CD4-positive, alpha-beta T cell (primary cell): ENCODE measurements around the gene PRKAG3. TPM values are rescaled to one million over a fixed set of nuclear protein-coding genes. Genes with fewer than 3 reads are reported as not detected.

ENCODE experiments used
- ATAC-seq: fragments of 200-7000 bp; cut with Tn5 transposase; one replicate; pipeline ENCODE4 v1.10.0; 2022; ENCODE audit warnings: mild to moderate bottlenecking; ENCODE audit not compliant: poor library complexity
- CTCF ChIA-PET: fragments of 350-600 bp; sonication (Branson Sonifier 250); formaldehyde crosslinking; loops from one replicate; lab custom pipeline; 2021; ENCODE audit warnings: antibody characterized with exemption, inconsistent platforms; lab: Charles Lee
- POLR2A ChIA-PET: fragments of 350-600 bp; sonication (Branson Sonifier 250); formaldehyde crosslinking; loops from one replicate; lab custom pipeline; 2021; ENCODE audit warnings: antibody characterized with exemption, inconsistent platforms; lab: Charles Lee
- DNase-seq, 14 experiments: peaks; one replicate each; pipeline ENCODE4 v3.0.0-alpha.2; 2013 to 2020; ENCODE audit warnings: mixed read lengths in 2 of 14
- H3K27ac ChIP-seq, 2 donors: one replicate each; pipeline versions ENCODE4 v1.5.1 to v1.7.0; 2013; ENCODE audit warnings: low read length in 2 of 2, low read depth in 1 of 2, mild to moderate bottlenecking in 1 of 2
- H3K27me3 ChIP-seq, 2 experiments: 1 replicate in 1 of 2; 2 replicates in 1 of 2; pipeline versions ENCODE4 v1.6.1 to v1.7.0; 2013; ENCODE audit warnings: low read length in 2 of 2, control low read depth in 1 of 2, mild to moderate bottlenecking in 1 of 2, moderate library complexity in 1 of 2; ENCODE audit not compliant: insufficient read depth in 2 of 2, control insufficient read depth in 1 of 2
- H3K36me3 ChIP-seq: one replicate; pipeline ENCODE4 v1.6.1; 2013; ENCODE audit warnings: low read length, control low read depth; ENCODE audit not compliant: insufficient read depth
- H3K4me1 ChIP-seq: one replicate; pipeline ENCODE4 v1.6.1; 2013; ENCODE audit warnings: low read length, control low read depth; ENCODE audit not compliant: insufficient read depth
- H3K4me3 ChIP-seq: one replicate; pipeline ENCODE4 v1.5.1; 2013; ENCODE audit warnings: mild to moderate bottlenecking, low read length, moderate library complexity
- H3K9me3 ChIP-seq, 2 experiments: 1 replicate in 1 of 2; 2 replicates in 1 of 2; pipeline versions ENCODE4 v1.6.1 to v1.7.0; 2013; ENCODE audit warnings: low read length in 2 of 2, mild to moderate bottlenecking in 2 of 2, control low read depth in 1 of 2, moderate library complexity in 1 of 2; ENCODE audit not compliant: control insufficient read depth in 1 of 2, insufficient read depth in 1 of 2
- H3K27ac Mint-ChIP-seq: one replicate; pipeline ENCODE4 v1.8.0; 2020; ENCODE audit warnings: mixed read lengths
- H3K27me3 Mint-ChIP-seq: one replicate; pipeline ENCODE4 v1.8.0; 2021; ENCODE audit warnings: mixed read lengths
- H3K36me3 Mint-ChIP-seq: one replicate; pipeline ENCODE4 v1.8.0; 2021; ENCODE audit warnings: low read depth, mixed read lengths
- H3K4me1 Mint-ChIP-seq: one replicate; pipeline ENCODE4 v1.8.0; 2021; ENCODE audit warnings: low read depth, mixed read lengths
- H3K4me3 Mint-ChIP-seq: one replicate; pipeline ENCODE4 v1.8.0; 2020; ENCODE audit warnings: mild to moderate bottlenecking, mixed read lengths
- H3K9me3 Mint-ChIP-seq: one replicate; pipeline ENCODE4 v1.8.0; 2020; ENCODE audit warnings: mixed read lengths
- CTCF ChIP-seq: fragments of 200-600 bp; IDR thresholded peaks from one replicate; pipeline ENCODE4 v1.8.0; 2022; ENCODE audit warnings: antibody characterized with exemption, mild to moderate bottlenecking
- intact Hi-C, 2 experiments: fragments of 100-400 bp; cut with DNase I in 1 of 2; cut with micrococcal nuclease in 1 of 2; formaldehyde crosslinking; loops; one replicate each; pipeline versions ENCODE4 v1.15.1 to v1.9.0; 2023 to 2025; cut with DNase I, micrococcal nuclease
- total RNA-seq, 174 experiments: library from RNA in 2 of 174; stranded (reverse) in 2 of 174; gene quantifications; one replicate each; pipeline ENCODE4 v1.2.3 and lab custom pipeline; 2021 to 2026

PRKAG3 gene
- total RNA-seq, 2 experiments from 2014 or later: not detected

- Histone ChIP-seq H3K27ac (no peak overlapping the region), H3K9me3 (no peaks in the 10 kb centered on the region), H3K36me3 (no peaks in the 10 kb centered on the region), H3K4me1 (no peaks in the 10 kb centered on the region), H3K27me3 (peaks cover 5 to 7% of the 10 kb centered on the region in 2 experiments), H3K4me3 (no peak overlapping the region)
- Mint-ChIP-seq H3K9me3 (no peaks in the 10 kb centered on the region), H3K27me3 (peaks cover 20% of the 10 kb centered on the region), H3K4me3 (no peak overlapping the region), H3K36me3 (no peaks in the 10 kb centered on the region), H3K4me1 (no peaks in the 10 kb centered on the region), H3K27ac (no peak overlapping the region)
- ChIA-PET CTCF (no interaction called here), POLR2A (no interaction called here)
- no peak for TF ChIP-seq CTCF
- DNase-seq (no peak), ATAC-seq (no peak)
- intact Hi-C loops: no loop called here
These were observed 15.0 kb downstream of the PRKAG3 start for GRCh38 chr2:218816561-218817011.

- intact Hi-C loops: no loop called here
- H3K27me3 ChIP-seq: peaks cover 7 to 9% of the 10 kb centered on the region in 2 experiments
- Mint-ChIP-seq H3K4me1 (no peaks in the 10 kb centered on the region), H3K9me3 (no peaks in the 10 kb centered on the region), H3K27me3 (peaks cover 22% of the 10 kb centered on the region), H3K4me3 (no peak overlapping the region), H3K27ac (no peak overlapping the region), H3K36me3 (no peaks in the 10 kb centered on the region)
- no peak for TF ChIP-seq CTCF
- H3K27ac ChIP-seq: no peak overlapping the region
- no peaks in the 10 kb centered on the region for H3K4me1 ChIP-seq
- no peak overlapping the region for H3K4me3 ChIP-seq
- no peaks in the 10 kb centered on the region for H3K9me3 ChIP-seq
- DNase-seq (no peak), ATAC-seq (no peak)
- POLR2A ChIA-PET: no interaction called here
- CTCF ChIA-PET: no interaction called here
- H3K36me3 ChIP-seq: no peaks in the 10 kb centered on the region
These were observed 16.0 kb downstream of the PRKAG3 start for GRCh38 chr2:218815649-218816048.

- H3K4me1 Mint-ChIP-seq: no peaks in the 10 kb centered on the region
- no peak overlapping the region for H3K27ac ChIP-seq
- DNase-seq (no peak), ATAC-seq (no peak)
- no peaks in the 10 kb centered on the region for H3K4me1 ChIP-seq
- H3K9me3 Mint-ChIP-seq: no peaks in the 10 kb centered on the region
- H3K4me3 Mint-ChIP-seq: no peak overlapping the region
- peaks cover 7 to 9% of the 10 kb centered on the region in 2 experiments for H3K27me3 ChIP-seq
- no peak overlapping the region for H3K27ac Mint-ChIP-seq
- CTCF ChIA-PET: no interaction called here
- intact Hi-C loops: no loop called here
- POLR2A ChIA-PET: no interaction called here
- no peak overlapping the region for H3K4me3 ChIP-seq
- peaks cover 22% of the 10 kb centered on the region for H3K27me3 Mint-ChIP-seq
- H3K36me3 ChIP-seq: no peaks in the 10 kb centered on the region
- H3K9me3 ChIP-seq: no peaks in the 10 kb centered on the region
- TF ChIP-seq CTCF: no peak
- H3K36me3 Mint-ChIP-seq: no peaks in the 10 kb centered on the region
These were observed 16.4 kb downstream of the PRKAG3 start for GRCh38 chr2:218815244-218815637.
